Ammon's horn (tissue), 1 donor: ENCODE results near the gene LRRC25.

Experiments used
- DNase-seq: peaks from one replicate; pipeline ENCODE4 v3.0.0-alpha.2; 2016; ENCODE audit warnings: low spot score

The LRRC25 gene

GRCh38 chr19:18435842-18436670 lies 38.6 kb upstream of the LRRC25 start:
- no peak for DNase-seq

GRCh38 chr19:18435178-18435841 lies 37.9 kb upstream of the LRRC25 start:
- no peak for DNase-seq

GRCh38 chr19:18434411-18435175 lies 37.2 kb upstream of the LRRC25 start:
- no peak for DNase-seq

- no peak for DNase-seq
Observed at GRCh38 chr19:18433735-18434398, 36.4 kb upstream of the LRRC25 start.

GRCh38 chr19:18433015-18433691 lies 35.7 kb upstream of the LRRC25 start:
- DNase-seq, result peak; percentile 32

GRCh38 chr19:18432275-18433014 lies 35.0 kb upstream of the LRRC25 start:
- DNase-seq, result no peak

DNA sequence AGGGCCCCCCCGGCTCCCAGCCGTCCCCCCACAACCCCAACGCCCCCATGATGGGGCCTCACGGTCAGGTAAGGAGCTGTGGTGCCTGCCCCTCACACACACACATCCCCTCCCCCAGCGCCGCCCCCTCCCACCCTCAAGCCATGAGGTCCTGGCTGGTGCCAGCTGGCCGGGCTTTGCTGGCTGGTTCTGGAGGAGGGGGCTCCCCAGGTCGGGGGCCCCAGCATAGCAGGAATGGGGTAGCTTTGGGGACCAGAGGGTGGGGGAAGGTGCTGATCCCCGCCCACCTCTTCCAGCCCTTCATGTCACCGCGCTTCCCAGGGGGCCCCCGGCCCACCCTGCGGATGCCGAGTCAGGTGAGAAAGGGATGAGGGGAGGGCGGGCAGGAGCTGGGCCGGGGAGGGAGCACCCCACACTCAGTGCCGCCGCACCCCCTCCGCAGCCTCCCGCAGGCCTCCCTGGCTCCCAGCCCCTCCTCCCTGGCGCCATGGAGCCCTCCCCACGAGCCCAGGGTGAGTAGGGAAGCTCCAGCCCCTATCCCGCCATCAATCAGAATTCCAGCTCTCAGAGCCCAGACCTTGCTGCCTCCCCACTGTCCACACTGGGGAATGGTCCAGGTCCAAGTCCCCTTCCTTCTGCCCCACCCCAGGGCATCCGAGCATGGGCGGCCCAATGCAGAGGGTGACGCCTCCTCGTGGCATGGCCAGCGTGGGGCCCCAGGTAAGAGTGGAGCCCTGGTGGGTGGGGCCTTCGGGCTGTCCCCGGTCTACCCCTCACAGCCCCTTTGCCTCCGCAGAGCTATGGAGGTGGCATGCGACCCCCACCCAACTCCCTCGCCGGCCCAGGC lies 34.2 kb upstream of the LRRC25 start:
- DNase-seq, result no peak

DNA sequence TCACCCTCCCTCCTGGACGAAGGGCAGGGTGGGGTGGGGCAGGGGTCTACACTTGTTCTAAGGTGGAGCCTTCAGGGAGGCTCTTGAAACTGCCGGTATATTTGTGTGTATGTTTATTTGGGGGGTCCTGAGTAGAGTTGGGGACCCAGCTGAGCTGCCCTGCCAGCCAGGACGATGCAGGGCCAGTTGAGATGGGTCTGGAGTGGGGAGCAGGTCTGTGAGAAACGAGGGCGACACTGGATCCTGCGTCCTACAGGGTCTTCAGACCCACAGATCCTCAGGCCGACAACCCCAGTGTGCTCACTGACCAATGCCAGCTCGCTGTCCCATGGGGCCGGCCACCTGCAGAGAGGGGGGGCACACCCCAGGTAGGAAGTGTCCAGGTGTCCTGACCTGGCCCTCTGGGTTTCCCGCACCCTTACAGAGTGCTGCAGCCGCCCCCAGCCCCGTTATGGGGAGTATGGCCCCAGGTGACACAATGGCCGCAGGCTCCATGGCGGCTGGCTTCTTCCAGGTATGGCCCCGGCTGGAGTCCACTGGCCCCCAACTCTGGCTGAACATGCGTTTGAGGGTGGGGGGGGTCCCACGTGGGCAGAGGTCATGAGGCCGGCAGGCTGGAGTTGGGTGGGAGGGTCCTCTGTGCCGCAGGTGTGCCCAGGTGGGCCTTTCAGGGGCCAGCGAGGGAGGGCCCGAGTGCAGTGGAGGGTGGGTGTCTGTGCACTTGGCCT lies 33.2 kb upstream of the LRRC25 start:
- DNase-seq, result no peak

DNA sequence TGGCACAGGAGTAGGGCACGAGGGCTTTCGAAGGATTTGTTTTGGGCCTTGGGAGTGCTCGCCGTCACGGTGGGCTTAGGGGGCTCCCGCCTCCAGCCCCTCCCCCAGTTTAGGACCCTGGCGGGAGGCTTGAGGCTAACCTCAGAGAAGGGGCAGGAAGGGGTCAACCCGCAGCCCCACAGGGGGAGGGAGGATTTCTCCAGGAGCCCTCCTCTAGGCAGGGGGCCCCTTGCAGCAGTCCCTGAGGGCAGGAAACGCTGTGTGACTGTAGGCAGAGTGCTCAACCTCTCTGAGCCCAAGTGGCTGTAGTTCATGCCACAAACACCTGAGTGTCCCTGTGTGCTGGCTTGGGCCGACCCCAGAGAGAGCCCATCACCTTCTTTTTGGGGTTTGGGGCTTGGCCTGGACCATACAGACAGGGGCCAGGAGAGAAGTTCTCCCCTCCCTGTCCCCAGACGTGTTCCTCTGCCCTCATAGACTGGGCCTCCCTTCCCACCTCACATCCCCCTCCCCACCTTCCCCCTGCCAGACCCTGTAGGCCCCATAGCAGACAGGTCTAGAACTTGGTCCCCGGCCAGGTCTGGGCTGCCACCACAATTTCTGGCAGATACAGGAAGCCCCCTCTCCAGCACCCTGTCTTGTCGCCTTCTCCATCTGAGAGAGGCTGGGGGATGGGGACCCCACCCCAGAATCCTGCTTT lies 32.4 kb upstream of the LRRC25 start:
- no peak for DNase-seq

GRCh38 chr19:18428787-18429674 lies 31.6 kb upstream of the LRRC25 start:
- peak; percentile 84 for DNase-seq

DNA sequence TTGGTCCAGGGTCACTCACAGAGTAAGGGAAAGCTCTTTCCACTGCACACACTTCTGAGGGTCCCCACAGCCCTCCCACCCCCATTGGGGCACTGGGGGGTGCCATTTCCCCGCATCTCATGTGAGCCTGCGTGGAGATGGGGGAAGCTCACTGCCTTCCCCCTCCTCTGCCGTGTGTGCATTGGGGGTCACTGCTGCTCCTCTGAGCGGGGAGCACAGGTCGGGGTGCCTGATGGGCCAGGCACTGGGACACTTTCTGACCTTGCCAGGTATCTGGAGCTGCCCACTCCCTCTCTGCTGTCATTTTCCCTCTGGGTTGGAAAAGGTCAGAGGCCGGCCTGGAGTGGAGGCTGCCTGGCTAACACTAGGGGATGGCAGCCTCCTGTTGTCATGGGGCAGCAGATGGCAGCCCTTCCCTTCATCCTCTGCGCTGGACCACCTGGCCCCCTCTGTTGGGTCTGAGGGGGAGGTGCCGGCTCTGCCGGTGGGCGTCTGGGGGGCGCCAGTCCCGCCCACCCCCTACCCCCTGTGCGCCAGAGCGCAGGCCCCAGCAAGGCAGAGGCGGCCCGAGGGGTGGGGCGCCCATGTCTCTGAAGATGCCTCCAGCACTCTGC lies 30.9 kb upstream of the LRRC25 start:
- no peak for DNase-seq

- no peak for DNase-seq
Observed at GRCh38 chr19:18427743-18428113, 30.3 kb upstream of the LRRC25 start.

GRCh38 chr19:18427080-18427742 lies 29.8 kb upstream of the LRRC25 start:
- no peak for DNase-seq

DNA sequence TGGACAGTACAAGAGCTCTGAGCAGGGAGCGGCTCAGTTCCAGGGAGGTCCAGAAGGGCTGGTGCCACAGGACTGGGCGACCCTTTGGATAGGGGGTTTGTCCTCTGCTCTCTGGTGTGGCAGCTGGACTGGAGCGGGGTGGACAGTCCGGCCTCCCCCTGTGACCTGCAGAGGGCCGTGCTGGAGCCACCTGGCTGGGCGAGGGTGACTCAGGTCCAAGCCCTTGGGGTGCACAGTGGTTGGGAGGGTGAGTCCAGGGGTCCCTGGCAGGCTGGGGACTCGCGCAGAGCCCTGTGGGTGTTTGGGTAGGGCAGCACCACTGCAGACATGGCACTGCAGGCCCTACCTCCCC lies 29.0 kb upstream of the LRRC25 start:
- no peak for DNase-seq

GRCh38 chr19:18425515-18426415 lies 28.3 kb upstream of the LRRC25 start:
- DNase-seq, result peak; percentile 77
